ENCODE measurements around the gene GJA3. TPM values are rescaled to one million over a fixed set of nuclear protein-coding genes. Genes with fewer than 3 reads are reported as not detected.

Gene GJA3
- total and polyA plus RNA-seq, 4 donors = 0.02 to 0.05 TPM; not detected in 2

DNA sequence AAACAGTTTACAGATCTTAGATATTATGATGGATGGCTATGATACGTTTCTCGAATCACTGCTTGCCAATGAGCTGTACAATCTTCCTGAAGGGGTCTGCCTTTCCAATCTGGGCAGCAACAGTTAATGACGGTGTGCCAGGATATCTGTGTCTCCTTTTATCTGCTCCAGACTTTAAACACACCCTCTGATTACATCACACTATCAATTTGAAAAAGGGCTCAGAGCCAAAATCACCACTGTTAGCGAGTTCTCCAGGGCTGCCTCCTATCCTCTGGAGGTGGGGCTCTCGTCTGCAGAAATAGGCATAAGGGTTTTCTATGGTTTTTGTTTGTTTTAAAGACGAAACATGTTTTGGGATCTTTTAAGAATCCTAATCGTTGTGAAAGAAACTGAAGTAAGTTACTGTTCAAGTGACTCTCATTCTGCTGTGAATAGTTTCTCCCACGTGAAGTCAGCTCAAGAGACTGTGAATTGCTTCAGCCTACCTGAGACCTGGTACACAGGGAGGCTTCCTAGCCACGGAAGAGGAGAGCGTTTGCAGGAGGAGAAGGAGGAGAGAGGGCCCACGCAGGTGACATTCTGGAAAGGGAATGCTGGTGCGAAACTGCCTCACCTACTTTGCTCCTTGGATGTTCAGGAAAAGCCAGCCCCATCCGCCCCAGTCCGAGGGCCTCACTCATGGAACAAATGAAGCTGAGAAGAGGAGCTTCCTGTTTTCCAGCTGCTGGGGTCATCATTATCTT, 15.2 kb upstream of the GJA3 start:
- TF ChIP-seq ZBTB33 (IDR thresholded peaks at IDR 0.05) = no peak
- peak in 1 of 2 donors; percentile 16 for TF ChIP-seq HNF4A (conservative IDR thresholded peaks at IDR 0.05)
- Histone ChIP-seq H3K4me3 (ENCODE audit: low read depth in 1 of 3, low read length in 3 of 3) (no peak overlapping the region), H3K27ac (ENCODE audit: low read depth in 1 of 2, low read length in 2 of 2) (no peak overlapping the region), H3K36me3 (ENCODE audit: control insufficient read depth in 4 of 4, insufficient read depth in 3 of 4, low read depth in 1 of 4, low read length in 3 of 4) (no peaks in the 10 kb centered on the region), H3K4me1 (ENCODE audit: control insufficient read depth in 4 of 4, insufficient read depth in 4 of 4, low read length in 3 of 4) (peaks cover 0 to 9% (median 0%) of the 10 kb centered on the region in 4 donors), H3K9ac (ENCODE audit: low read depth in 1 of 2, low read length in 2 of 2) (no peak overlapping the region), H3K27me3 (ENCODE audit: control insufficient read depth in 4 of 4, insufficient read depth in 4 of 4, low read length in 3 of 4) (no peaks in the 10 kb centered on the region), H3K9me3 (ENCODE audit: control insufficient read depth in 4 of 4, low read length in 3 of 4) (no peaks in the 10 kb centered on the region)
- DNase-seq (ENCODE audit: low spot score) = no peak
- WGBS = 67% methylated on average over 14 of the region's 14 CpGs

DNA sequence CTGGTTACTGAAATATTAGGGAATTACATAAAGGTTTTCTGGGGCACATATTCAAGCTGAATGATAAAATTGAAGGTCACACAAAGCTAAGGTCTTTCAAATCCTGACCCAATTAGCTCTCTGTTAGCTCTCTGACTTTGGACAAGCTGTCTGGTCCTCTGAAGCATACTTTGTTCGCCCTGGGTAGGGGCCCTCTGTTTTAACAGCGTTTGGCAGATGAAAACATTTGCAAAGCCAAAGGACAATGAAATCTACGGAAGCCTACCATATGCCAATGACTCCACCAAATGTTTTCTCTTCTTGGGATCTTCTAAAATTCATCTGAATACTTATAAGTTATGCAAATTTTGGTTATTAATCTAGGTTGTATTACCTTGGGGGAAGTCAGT, 14.5 kb upstream of the GJA3 start:
- Histone ChIP-seq H3K9me3 (ENCODE audit: control insufficient read depth in 4 of 4, low read length in 3 of 4) (no peaks in the 10 kb centered on the region), H3K27ac (ENCODE audit: low read depth in 1 of 2, low read length in 2 of 2) (no peak overlapping the region), H3K36me3 (ENCODE audit: control insufficient read depth in 4 of 4, insufficient read depth in 3 of 4, low read depth in 1 of 4, low read length in 3 of 4) (no peaks in the 10 kb centered on the region), H3K27me3 (ENCODE audit: control insufficient read depth in 4 of 4, insufficient read depth in 4 of 4, low read length in 3 of 4) (no peaks in the 10 kb centered on the region), H3K9ac (ENCODE audit: low read depth in 1 of 2, low read length in 2 of 2) (no peak overlapping the region), H3K4me3 (ENCODE audit: low read depth in 1 of 3, low read length in 3 of 3) (no peak overlapping the region), H3K4me1 (ENCODE audit: control insufficient read depth in 4 of 4, insufficient read depth in 4 of 4, low read length in 3 of 4) (peaks cover 0 to 9% (median 0%) of the 10 kb centered on the region in 4 donors)
- WGBS = 68% methylated on average over 3 of the region's 3 CpGs
- TF ChIP-seq ZBTB33 (IDR thresholded peaks at IDR 0.05) = no peak
- TF ChIP-seq HNF4G (IDR thresholded peaks at IDR 0.05) = no peak
- no peak for TF ChIP-seq HNF4A (conservative IDR thresholded peaks at IDR 0.05)
- no peak for TF ChIP-seq FOXA2 (IDR thresholded peaks at IDR 0.05)
- no peak for TF ChIP-seq GABPA (IDR thresholded peaks at IDR 0.05 in 1 of 2, conservative IDR thresholded peaks at IDR 0.05 in 1 of 2)
- TF ChIP-seq FOXA1 (IDR thresholded peaks at IDR 0.05) = no peak
- no peak for TF ChIP-seq RXRA (IDR thresholded peaks at IDR 0.05)
- TF ChIP-seq TAF1 (conservative IDR thresholded peaks at IDR 0.05) = no peak
- no peak for TF ChIP-seq ATF3 (IDR thresholded peaks at IDR 0.05)
- no peak for TF ChIP-seq EGR1 (IDR thresholded peaks at IDR 0.05; ENCODE audit: low read depth in 2 of 2)
- TF ChIP-seq MAX (IDR thresholded peaks at IDR 0.05) = no peak
- TF ChIP-seq SP1 (IDR thresholded peaks at IDR 0.05) = no peak
- TF ChIP-seq YY1 (IDR thresholded peaks at IDR 0.05) = no peak
- no peak for TF ChIP-seq CTCF (IDR thresholded peaks at IDR 0.05; ENCODE audit: low read depth, low read length, missing input control)
- no peak for TF ChIP-seq NR2F2 (IDR thresholded peaks at IDR 0.05)
- TF ChIP-seq JUND (IDR thresholded peaks at IDR 0.05) = no peak
- TF ChIP-seq RAD21 (IDR thresholded peaks at IDR 0.05) = no peak
- no peak for TF ChIP-seq REST (IDR thresholded peaks at IDR 0.05)
- no peak for DNase-seq (ENCODE audit: low spot score)
